ENCODE results near the gene ELANE.

DNA sequence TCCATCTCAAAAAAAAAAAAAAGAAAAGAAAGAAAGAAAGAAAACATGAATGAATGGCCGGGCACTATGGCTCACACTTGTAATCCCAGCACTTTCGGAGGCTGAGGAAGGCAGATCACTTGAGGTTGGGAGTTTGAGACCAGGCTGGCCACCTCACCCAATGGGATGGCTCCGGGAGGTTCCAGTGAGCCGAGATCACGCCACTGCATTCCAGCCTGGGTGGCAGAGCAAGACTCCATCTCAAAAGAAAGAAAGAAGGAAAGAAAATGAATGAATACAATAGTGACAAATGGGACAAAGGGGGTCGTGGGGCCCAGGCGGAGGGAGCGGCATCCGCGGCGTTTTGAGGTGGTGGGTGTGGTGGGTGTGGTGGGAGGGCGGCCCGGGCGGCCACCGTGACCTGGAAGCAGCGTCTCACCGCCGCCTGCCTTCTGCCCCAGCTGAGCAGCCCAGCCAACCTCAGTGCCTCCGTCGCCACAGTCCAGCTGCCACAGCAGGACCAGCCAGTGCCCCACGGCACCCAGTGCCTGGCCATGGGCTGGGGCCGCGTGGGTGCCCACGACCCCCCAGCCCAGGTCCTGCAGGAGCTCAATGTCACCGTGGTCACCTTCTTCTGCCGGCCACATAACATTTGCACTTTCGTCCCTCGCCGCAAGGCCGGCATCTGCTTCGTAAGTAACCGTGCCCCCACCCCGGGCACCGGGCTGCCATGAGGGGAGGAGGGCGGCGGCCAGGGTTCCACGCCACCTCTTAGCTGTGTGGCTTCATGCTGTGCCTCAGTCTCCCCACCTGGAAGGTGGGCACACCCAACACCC is 6.2 kb upstream of the ELANE start:
- no peak for TF ChIP-seq RAD51 (IDR thresholded peaks at IDR 0.05; ENCODE audit: borderline replicate concordance, low read depth)
- no peak for TF ChIP-seq E2F4 (CRISPR knock-in tag; IDR thresholded peaks at IDR 0.05; ENCODE audit: low read depth)
- no peak for TF ChIP-seq CTCF (IDR thresholded peaks at IDR 0.05 in 2 of 3, conservative IDR thresholded peaks at IDR 0.05 in 1 of 3; ENCODE audit: insufficient read depth in 2 of 3, low read depth in 1 of 3, low read length in 3 of 3)
- no peak for TF ChIP-seq FOXJ3 (CRISPR knock-in tag; IDR thresholded peaks at IDR 0.05)
- no peak for TF ChIP-seq USF1 (CRISPR knock-in tag; IDR thresholded peaks at IDR 0.05)
- no peak for TF ChIP-seq ZNF76 (CRISPR knock-in tag; IDR thresholded peaks at IDR 0.05; ENCODE audit: borderline replicate concordance)
- no peak for TF ChIP-seq SMAD1 (IDR thresholded peaks at IDR 0.05; ENCODE audit: low read depth, low read length, partially characterized antibody)
- TF ChIP-seq GABPB2 (CRISPR knock-in tag; conservative IDR thresholded peaks at IDR 0.05), result no peak
- TF ChIP-seq SETDB1 (IDR thresholded peaks at IDR 0.05; ENCODE audit: low read length), result no peak
